NCI-H1694 (cell line): ENCODE data around the gene CMPK2.

Experiments used
- DNase-seq: peaks from one replicate; lab custom pipeline; 2025; lab: John Stamatoyannopoulos, UW

CMPK2 gene

GRCh38 chr2:6810961-6811360 is 54.7 kb downstream of the CMPK2 start:
- no peak for DNase-seq

DNA sequence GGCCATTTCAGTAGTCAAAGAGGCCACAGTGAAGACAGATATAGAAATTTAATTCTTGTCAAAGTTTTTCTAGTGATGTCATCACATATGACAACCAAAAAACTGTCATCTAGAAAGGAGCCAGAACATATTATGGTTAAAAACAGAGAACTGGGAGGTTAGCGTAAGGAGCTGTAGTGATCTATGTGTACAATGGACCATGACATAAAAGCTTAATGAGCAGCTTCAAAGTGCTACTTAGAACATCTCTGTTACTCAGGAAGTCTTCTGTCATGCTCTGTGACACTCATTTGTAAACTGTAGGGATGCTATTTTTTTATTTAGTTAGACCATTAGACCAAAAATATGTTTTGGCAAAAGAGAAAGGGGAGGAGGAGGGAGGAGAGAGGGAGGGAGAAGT is 57.3 kb downstream of the CMPK2 start:
- no peak for DNase-seq

- DNase-seq, result no peak
Observed at GRCh38 chr2:6806604-6807003, 59.1 kb downstream of the CMPK2 start.

- DNase-seq, result no peak
Observed at GRCh38 chr2:6800553-6800952, 65.2 kb downstream of the CMPK2 start.
